Putamen (tissue), 1 donor: ENCODE measurements around the gene ARV1.
"Not testable (repeated sequence)": the region's sequence is repeated elsewhere in the genome, so short reads cannot be mapped to it uniquely, and the experiment has no call there.

Source experiments
- DNase-seq: peaks from one replicate; pipeline ENCODE4 v3.0.0-alpha.2; 2016; ENCODE audit warnings: low spot score

The ARV1 gene

GRCh38 chr1:231044588-231044987 lies 65.7 kb downstream of the ARV1 start:
- no peak for DNase-seq

- no peak for DNase-seq
Measured at GRCh38 chr1:231045286-231045685, 66.4 kb downstream of the ARV1 start.

GRCh38 chr1:231045921-231046729 lies 67.2 kb downstream of the ARV1 start:
- DNase-seq, result not testable (repeated sequence)

- no peak for DNase-seq
Measured at GRCh38 chr1:231046730-231047395, 68.0 kb downstream of the ARV1 start.

GRCh38 chr1:231047529-231047928 lies 68.6 kb downstream of the ARV1 start:
- DNase-seq, result not testable (repeated sequence)

GRCh38 chr1:231048419-231048818 lies 69.5 kb downstream of the ARV1 start:
- DNase-seq, result not testable (repeated sequence)

GRCh38 chr1:231049121-231049979 lies 70.5 kb downstream of the ARV1 start:
- DNase-seq, result no peak
